Fibroblast of lung (primary cell): ENCODE measurements around the gene PCBP4.

ENCODE experiments used
- CTCF ChIP-seq, 2 donors: IDR thresholded peaks in 1 of 2; conservative IDR thresholded peaks in 1 of 2; 1 replicate in 1 of 2; 2 replicates in 1 of 2; pipeline ENCODE4 v1.5.1; 2011 to 2012; ENCODE audit warnings: low read length in 2 of 2, control low read depth in 1 of 2, inconsistent platforms in 1 of 2, low read depth in 1 of 2, mild to moderate bottlenecking in 1 of 2
- EZH2 ChIP-seq: IDR thresholded peaks from 2 replicates; pipeline ENCODE4 v1.5.1; 2012; ENCODE audit warnings: low read length, control low read depth, mild to moderate bottlenecking; ENCODE audit errors: missing control alignments

GRCh38 chr3:52006017-52006819 lies 39.0 kb upstream of the PCBP4 start:
- no peak for TF ChIP-seq CTCF (conservative IDR thresholded peaks at IDR 0.05 in 1 of 2, IDR thresholded peaks at IDR 0.05 in 1 of 2; ENCODE audit: low read depth in 1 of 2, low read length in 2 of 2)
- TF ChIP-seq EZH2 = no peak
